ENCODE measurements around the gene USP11.
A peak's percentile ranks its signal among the peaks of the same experiment; 100 is the strongest.

The USP11 gene

DNA sequence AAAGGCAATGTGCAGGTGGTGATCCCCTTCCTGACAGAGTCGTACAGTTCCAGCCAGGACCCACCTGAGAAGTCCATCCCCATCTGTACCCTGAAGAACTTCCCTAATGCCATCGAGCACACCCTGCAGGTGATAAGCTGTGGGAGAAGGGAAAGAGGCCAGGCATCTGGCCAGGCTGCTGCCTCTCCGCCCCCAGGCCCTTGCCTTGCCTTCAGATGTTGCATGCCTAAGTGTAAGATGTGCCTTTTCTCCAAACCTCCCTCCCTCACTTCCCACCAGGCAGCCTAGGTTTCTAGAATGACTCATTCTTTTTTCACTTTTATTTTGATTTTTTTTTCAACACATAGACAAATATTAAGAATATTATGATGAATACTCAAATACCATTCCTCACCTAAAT is 26.5 kb upstream of the USP11 start:
- no peak for DNase-seq

DNA sequence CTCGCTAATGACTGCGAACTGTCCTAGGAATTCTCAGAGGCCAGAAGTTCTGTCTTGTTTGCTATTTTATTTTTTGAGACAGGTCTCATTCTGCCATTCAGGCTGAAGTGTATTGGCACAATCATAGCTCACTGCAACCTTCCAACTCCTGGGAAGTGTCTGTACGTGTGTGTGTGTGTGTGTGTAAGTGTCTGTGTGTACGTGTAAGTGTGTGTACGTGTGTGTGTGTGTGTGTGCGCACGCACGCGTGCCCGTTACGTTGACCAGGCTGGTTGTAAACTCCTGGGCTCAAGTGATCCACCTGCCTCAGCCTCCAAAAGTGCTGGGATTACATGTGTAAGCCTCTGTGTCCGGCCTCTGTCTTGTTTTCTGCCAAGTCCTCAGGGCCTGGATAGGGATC is 24.7 kb upstream of the USP11 start:
- no peak for DNase-seq

DNA sequence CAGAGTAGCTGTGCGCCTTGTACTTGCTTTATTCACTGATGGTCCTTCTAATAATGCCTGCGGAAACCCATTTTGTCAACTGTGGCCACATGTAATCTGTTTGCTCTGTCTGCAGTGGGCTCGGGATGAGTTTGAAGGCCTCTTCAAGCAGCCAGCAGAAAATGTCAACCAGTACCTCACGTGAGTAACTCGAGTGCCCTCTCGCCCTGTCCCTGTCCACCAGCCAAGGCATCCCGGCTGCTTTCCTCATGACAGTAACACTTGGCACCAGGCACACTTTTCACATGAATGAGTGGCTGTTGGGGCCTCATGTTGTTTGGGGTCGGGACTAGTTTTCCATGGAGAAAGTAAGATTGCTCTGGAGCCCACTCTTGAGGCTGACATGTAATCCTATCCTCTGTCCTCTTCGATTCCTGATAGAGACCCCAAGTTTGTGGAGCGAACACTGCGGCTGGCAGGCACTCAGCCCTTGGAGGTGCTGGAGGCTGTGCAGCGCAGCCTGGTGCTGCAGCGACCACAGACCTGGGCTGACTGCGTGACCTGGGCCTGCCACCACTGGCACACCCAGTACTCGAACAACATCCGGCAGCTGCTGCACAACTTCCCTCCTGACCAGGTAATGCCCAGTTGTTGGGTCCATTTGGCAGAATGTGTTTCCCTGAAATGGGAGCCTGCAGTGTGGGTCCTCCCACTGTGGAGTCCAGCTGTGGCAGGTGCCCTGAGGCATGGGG is 23.1 kb upstream of the USP11 start:
- no peak for DNase-seq

DNA sequence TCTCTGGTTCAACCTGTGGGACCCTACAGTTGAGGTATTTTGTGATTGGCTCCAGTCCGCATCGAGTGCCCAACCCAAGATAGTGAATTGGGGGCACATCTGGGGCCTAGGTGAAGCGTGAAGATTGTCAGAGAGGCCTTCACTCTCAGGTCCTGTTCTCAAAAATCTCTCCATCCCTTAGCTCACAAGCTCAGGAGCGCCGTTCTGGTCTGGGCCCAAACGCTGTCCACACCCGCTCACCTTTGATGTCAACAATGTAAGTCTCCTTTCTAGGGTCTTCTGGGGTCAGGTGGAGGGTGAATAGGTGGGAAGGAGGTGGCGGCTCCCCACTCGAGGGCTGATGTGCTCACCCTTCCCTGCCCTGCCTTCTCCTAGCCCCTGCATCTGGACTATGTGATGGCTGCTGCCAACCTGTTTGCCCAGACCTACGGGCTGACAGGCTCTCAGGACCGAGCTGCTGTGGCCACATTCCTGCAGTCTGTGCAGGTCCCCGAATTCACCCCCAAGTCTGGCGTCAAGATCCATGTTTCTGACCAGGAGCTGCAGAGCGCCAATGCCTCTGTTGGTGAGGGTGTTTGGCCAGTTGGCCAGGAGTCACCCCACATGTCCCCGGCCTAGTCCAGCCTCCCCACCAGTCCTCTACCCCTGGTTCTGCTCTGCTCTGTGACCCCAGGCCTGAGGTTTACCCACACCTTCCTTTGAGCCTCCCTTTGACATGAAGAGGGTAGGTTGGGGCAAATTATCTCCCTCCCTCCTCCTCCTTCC is 22.0 kb upstream of the USP11 start:
- DNase-seq, result no peak

DNA sequence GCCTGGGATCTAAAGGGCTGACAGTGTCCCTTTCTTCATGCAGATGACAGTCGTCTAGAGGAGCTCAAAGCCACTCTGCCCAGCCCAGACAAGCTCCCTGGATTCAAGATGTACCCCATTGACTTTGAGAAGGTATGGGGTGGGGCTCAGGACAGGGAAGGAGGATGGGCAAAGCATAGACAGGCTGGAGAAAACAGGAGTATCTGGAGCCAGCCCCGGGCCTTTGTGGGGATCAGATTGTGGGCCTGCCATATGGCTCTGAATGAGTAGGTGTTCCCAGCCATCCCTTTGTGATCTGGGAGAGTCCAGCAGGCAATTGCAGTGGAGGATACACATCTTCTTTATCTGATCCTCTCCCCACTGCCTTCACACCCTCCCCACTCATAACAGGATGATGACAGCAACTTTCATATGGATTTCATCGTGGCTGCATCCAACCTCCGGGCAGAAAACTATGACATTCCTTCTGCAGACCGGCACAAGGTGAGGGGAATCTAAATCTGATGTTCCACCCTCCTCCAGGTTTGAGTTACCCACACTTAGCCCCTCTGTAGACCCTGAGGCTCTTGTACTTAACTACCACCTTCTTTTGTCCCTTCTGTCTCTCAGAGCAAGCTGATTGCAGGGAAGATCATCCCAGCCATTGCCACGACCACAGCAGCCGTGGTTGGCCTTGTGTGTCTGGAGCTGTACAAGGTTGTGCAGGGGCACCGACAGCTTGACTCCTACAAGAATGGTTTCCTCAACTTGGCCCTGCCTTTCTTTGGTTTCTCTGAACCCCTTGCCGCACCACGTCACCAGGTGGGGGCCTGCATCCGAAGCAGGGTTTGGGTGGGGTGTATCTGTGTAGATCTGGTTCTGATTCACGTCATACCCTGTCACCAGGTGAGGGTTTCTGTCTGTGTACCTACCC is 20.2 kb upstream of the USP11 start:
- no peak for DNase-seq

DNA sequence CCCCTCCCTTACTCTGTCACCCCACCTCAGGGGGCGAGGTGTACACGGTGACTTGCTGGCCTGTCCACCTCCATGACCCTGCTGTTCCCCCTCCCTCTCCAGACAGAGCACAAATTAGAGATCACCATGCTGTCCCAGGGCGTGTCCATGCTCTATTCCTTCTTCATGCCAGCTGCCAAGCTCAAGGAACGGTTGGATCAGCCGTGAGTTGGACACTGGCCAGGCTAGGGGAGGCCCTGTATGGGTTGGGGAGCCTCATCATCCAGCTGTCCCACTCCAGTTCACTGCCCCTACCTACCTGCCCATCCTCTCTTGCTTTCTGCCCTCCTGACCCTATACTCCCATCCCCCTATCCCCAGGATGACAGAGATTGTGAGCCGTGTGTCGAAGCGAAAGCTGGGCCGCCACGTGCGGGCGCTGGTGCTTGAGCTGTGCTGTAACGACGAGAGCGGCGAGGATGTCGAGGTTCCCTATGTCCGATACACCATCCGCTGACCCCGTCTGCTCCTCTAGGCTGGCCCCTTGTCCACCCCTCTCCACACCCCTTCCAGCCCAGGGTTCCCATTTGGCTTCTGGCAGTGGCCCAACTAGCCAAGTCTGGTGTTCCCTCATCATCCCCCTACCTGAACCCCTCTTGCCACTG is 18.3 kb upstream of the USP11 start:
- no peak for DNase-seq

DNA sequence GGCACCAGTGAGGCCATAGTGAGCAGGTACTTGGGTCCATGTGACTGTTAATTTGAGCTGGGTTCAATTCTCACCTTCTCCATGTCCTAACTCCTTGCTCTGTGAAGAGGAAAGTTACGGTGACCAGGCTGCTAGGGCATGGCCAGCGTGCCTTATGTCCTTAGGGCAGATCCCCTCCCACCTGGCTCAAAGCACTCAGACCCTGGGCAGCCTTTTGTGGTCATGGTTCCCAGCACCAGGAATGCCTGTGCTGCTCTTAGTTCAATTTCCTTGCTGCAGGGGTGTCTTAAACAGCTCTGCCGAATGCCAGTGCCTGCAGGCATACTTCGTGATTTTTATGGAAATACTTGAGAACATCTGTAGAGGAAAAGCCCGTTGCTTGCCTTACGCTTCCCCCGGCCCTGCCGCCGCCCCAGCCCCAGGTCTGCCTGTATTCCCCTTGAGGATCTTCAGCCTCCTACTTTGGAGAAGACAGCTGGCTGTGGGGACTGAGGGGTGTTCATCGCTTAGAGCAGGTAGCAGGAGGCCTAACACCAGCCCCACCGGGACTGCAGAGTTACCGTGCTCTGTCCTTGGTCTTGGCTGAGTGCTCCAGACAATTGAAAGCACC is 17.4 kb upstream of the USP11 start:
- no peak for DNase-seq

DNA sequence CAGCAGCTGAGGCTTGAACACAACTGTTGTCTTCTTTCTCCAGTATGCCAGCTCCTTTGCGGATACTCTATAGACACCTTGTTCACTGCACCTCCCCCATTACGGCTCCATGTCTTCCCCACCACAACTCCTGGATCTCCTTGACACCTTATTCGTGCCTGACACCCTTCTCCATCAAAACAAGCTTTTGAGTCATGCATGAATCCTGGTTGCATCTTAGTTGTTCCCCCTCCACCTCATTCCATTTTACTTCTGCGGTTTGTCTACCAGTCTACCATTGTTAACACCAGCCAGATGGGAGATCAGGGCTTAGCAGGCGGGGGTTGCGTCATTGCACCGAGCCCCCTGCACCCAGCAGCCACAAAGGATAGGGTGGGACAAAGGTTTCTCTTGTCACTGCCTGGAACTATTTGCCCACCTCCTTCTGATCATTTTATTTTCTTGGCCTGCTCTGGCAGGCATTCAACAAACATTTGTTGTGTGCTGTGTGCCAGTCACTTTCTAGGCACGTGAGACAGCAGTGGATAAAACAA is 16.4 kb upstream of the USP11 start:
- no peak for DNase-seq

DNA sequence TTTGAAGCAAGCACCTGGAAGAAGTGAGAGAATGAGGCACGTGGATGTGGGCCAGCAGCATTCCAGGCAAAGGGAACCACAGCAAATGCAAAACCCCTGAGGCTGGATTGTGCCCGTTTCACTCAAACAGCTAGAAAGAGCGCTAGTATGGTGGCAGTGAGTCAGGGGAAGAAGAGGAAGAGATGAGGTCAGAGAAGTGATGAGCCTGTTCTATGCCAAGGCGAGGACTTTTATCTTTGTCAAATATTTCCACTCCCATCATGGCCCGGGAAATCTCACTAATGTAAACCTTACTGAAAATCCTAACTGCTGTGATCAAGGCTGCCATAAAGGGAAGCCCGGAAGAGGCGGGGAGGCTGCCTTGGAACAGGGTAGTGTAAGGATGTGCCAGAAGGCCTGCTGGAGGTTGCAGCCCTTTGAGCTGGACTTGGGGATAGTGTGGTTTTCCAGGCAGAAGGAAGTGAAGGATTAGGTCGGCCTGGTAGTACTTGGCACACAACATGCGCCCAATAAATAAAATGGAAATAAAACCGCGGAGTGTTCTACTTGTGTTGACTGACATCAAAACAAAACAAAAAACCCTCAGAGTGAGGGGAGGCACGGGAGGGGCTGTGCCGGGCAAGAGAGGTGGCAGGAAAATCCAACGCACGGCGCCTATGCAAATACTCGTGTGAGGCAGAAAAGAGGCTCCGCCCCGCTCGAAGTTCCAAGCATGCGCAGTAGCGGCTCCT is 15.5 kb upstream of the USP11 start:
- no peak for DNase-seq

DNA sequence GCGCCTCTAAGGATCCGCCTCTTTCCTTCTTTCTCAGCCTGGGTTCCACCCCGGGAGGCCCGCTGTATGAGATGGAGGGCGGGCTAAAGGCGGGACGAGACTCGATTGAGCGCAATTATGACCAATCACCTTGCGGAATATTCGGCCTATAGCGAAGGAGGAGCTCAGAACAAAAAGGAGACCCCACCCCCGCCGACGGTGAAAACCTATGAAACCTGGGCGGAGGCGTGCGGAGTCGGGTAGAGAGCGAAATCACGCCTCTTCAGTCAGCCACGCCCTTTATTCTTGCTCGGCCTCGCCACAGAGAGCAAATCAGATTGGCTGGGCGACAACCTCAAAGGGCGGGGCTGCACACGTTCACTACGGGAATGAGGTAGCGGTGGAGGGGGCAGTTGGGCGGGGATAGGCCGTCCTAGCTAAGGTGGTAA is 14.9 kb upstream of the USP11 start:
- DNase-seq, result peak; percentile 98

DNA sequence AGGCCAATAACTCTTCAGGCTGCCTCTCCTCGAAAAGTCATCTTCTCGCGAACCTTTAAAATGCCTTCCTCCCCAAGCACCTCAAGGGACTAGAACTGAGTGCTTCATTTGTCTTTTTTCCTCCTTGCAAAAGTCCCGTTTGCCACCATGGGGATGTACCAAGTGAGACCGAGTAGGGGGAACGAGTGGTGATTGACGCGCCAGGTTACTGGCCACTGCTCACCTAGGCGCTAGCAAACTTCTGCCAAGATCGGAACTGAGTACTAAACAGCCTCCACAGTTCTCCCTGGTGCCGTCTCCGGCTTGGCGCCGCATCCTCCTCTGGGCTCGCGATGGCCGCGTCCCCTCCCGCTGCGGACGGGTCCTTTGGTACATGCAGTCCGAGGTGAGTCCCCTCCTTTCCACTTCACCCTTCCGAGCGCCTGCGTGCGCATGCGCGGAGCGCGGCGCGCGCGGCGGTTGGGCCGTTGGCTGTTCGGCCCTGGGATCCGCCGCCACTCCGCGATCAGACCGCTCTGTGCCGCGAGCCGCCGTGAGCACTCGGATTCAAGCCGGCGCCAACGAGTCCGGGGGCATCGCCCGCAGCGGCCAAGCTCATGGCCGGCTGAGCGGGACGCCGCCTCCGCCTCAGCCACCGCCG is 14.4 kb upstream of the USP11 start, which contains the start of gene CDK16:
CDK16 (plus strand) TSS at position 402 of the 640 bp plus-strand sequence. CDS start 4,877 bp downstream, outside the sequence.
- DNase-seq, result peak; percentile 94

DNA sequence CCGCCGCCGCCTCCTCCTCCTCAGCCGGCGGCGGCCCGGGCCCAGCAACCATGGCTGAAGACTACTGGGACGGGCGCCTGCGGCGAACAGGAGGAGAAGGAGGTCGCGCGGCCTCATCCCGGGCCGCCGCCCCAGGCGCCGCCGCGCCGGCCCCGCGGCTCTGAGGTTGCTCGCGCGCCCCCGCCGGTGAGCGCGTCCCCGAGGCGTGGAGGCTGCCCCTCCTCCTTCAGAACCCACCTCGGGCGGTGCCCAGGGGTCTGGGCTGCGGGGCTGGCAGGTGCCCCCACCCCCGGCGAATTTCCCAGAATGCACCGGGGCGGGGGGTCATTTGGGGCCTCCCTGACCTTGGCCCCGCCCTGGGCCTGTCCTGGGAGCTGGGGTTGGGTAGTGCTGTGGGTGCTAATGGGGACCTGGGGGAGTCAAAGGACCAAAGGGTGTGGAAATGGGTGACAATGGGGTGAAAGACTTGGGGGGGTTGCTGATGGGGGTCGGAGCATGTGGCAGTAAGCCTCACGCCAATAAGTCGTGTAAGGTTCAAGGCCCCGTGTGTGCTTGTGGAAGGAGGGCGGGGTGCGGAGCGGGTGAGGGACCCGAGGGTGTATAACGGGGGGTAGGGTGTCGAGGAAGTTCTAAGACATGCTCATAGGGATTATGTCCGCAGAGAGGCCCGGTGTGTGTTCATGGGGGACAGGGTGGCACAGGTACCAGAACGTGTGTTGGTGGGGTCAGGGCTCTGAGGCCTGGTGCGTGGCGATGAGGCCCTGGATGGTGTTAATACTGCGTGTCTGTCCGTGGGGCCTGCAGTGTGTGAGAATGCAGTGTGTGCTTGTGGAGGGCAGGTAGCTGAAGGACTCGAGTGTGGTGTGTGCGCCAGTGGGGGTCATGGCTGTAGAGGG is 13.6 kb upstream of the USP11 start:
- DNase-seq, result peak; percentile 78

DNA sequence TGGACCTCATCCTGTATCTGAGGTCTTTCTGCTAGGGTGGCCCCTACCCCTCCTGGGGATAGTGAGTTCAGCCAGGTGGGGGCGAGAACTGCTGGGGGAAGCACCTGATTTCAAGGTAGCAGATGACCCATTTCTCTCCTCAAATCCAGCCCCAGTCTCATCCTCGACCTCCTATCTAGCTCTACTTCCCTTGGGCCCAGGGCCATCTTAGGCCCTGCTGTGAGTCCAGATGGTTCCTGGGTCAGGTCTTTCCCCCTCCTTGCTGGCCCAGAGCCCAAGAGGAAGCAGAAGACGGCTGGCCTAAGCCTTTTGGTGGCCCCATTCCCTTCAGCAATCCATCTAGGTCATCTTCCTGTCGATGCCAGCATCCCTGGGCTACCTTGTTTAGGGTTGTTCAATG is 11.1 kb upstream of the USP11 start:
- no peak for DNase-seq

DNA sequence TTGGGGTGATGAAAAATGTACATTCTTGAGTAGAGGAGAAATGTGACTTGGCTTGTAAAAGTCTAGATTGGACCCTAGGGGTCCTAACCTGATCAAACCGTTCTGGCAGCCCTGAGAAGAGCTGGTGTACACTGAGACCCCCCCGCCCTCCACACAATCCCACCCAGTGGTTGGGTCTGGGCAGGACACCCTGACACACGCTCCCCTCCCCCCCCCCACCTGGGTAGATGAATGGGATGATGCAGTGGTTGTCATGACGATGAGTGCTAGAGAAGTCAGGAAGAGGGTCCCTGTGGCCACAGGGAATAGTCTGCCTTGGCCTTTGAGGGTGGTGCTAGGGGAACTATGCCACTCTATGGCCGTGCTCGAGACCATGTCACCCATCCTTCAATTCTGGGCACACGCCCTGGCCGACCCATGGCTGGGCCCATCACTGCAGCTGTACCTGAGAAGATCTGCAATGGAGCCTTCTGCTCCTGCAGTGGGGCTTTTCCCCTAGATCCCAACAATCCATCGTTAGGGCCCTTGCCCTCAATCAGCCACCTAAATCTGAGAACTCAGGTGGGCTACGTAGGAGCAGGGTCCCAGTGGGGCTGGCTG is 10.0 kb upstream of the USP11 start:
- DNase-seq, result no peak

DNA sequence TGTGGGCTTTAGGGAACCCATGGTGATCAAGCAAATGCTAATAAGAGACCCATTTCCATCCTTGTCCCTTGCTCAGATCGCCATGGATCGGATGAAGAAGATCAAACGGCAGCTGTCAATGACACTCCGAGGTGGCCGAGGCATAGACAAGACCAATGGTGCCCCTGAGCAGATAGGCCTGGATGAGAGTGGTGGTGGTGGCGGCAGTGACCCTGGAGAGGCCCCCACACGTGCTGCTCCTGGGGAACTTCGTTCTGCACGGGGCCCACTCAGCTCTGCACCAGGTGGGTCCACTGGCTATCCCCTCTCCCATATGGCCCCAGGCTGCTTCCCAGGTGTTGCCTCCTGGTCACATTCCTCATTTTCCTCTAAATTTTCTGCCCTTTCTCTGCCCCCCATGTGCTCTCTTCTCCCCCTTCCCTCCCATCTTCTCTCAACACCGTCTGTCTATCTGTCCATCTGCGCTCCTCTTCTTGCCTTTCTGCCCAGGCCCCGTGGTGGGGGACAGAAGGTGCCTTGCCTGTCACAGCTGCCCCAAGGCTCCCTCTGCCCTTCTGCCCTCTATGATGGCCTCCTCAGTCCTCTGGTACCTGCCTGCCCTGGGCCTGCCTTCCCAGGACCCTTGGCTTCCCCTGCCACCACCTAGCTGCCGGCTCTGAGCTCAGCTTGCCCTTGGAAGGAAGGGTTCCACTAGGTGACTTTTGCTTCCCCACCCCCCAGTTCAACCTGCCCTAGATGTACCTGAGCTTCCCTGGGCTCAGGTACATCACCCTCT is 9.1 kb upstream of the USP11 start:
- no peak for DNase-seq

DNA sequence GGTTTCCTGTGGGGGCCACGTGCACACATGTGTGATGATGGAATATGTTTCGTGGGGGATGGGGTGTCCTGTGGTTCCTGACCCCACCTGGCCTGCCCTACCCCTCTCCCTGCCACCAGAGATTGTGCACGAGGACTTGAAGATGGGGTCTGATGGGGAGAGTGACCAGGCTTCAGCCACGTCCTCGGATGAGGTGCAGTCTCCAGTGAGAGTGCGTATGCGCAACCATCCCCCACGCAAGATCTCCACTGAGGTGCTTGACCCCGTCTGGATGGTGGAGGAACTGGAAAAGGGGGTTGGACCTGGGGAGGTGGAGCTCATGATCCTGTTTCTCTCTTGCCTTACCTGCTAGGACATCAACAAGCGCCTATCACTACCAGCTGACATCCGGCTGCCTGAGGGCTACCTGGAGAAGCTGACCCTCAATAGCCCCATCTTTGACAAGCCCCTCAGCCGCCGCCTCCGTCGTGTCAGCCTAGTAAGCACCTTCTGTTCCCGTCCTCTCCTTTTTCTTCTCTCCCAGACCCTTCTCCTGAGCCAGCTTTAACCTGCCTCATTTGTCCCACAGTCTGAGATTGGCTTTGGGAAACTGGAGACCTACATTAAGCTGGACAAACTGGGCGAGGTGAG is 8.4 kb upstream of the USP11 start:
- no peak for DNase-seq

DNA sequence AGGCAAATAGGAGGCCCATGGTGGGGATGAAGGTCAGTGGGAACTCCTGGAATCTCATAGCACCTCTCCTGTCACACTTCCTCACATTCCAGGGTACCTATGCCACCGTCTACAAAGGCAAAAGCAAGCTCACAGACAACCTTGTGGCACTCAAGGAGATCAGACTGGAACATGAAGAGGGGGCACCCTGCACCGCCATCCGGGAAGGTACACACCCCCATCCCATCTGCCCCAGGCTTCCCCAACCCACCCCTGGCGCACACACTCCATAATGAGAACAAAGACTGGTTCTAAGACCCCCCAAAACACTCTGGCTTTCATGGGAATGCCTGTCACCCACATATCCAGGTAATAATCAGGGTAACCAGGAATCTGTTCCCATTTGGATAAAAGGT is 7.9 kb upstream of the USP11 start:
- no peak for DNase-seq

DNA sequence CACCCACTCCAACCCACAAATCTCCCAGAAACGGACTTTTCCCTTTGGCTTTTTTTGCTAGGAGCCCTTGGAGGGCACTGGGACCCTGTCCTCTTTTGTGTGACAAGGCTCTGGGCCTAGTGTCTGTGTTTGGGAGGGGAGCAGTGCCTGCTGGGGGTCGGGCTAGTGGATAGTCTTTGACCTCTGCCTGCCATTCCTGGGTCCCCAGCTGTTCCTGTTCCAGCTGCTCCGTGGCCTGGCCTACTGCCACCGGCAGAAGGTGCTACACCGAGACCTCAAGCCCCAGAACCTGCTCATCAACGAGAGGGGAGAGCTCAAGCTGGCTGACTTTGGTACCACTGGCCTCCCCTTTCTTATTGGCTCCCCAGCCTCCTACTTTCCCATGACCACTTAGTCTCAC is 6.7 kb upstream of the USP11 start:
- no peak for DNase-seq

Measured in activated CD8-positive, alpha-beta memory T cell treated with anti-CD3 and anti-CD28 coated beads for 24 hours (primary cell).